Heart left ventricle (tissue), 13 donors: Measurements from ENCODE around the gene CCK.

Source experiments
- POLR2A ChIP-seq, 2 donors: fragments of 450-650 bp; IDR thresholded peaks; one replicate each; pipeline ENCODE4 v1.6.1; 2017; ENCODE audit warnings: antibody characterized with exemption in 2 of 2, mild to moderate bottlenecking in 2 of 2, moderate library complexity in 2 of 2
- TF ChIP-seq, protein P1 (sequence below), 12 donors: fragments of 200-600 bp; sonication (generic) in 4 of 12; IDR thresholded peaks; one replicate each; pipeline versions ENCODE4 v1.5.0 to v1.8.0; 2018 to 2022; ENCODE audit warnings: antibody characterized with exemption in 12 of 12, mild to moderate bottlenecking in 5 of 12
- donor health status: ischemic (EF 13 %, LVEDD 7.1; RV severe dilation, severe dysfunction).
- donor health status: DM: no; HTN: yes; CAD: no.
- donor health status: DM: no; HTN: no; CAD: no.
- donor health status: ischemic (EF 25% LVEDD 6.9; RV normal size, moderate dysfunction).
- donor health status: ischemic (EF 25% LVEDD 5.7; RV mildly dilated, moderate dysfunction).
- donor health status: ischemic (EF 35%, LVEDD 5.7; RV mildly dilated, moderate dysfunction).
- donor health status: nonischemic (EF 11% LVEDD 7.7; RV severe dilation, severe dysfunction).
- donor health status: DM: yes; HTN: yes; CAD: no.
- donor health status: PGD.
- donor health status: ischemic (EF 29% LVEDD 5.4; RV normal size, mild dysfunction).
- donor health status: nonischemic (EF 23%, LVEDD 6.1; RV moderate dilation, normal function).

DNA sequence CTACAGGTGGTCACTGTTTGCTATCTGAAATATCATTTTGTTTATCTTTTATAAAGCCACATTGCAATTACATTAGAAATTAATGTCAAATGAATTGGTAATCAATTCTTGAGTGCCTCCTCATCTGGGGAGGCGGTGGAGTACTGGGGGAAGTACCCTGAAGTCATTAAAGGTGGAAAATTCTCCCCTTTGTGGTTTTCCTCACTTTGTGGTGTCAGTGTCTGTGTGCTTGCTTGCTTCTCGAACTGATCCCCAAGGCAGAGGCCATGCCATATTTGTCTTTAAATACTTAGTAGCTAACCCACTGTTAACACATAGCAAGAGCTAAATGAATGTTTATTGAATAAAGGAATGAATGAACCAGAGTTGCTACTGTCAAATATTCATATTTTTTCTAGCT, 40.5 kb upstream of the CCK start:
- TF ChIP-seq, protein P1, sequence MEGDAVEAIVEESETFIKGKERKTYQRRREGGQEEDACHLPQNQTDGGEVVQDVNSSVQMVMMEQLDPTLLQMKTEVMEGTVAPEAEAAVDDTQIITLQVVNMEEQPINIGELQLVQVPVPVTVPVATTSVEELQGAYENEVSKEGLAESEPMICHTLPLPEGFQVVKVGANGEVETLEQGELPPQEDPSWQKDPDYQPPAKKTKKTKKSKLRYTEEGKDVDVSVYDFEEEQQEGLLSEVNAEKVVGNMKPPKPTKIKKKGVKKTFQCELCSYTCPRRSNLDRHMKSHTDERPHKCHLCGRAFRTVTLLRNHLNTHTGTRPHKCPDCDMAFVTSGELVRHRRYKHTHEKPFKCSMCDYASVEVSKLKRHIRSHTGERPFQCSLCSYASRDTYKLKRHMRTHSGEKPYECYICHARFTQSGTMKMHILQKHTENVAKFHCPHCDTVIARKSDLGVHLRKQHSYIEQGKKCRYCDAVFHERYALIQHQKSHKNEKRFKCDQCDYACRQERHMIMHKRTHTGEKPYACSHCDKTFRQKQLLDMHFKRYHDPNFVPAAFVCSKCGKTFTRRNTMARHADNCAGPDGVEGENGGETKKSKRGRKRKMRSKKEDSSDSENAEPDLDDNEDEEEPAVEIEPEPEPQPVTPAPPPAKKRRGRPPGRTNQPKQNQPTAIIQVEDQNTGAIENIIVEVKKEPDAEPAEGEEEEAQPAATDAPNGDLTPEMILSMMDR (IDR thresholded peaks at IDR 0.05): no peak
- no peak for TF ChIP-seq POLR2A (IDR thresholded peaks at IDR 0.05)
